K562 (cell line): ENCODE results near the gene PRRT2. TPM values are rescaled to one million over a fixed set of nuclear protein-coding genes. Genes with fewer than 3 reads are reported as not detected.

Experiments used
- CBX3 ChIP-seq, 2 experiments: IDR thresholded peaks; 1 replicate in 1 of 2; 2 replicates in 1 of 2; pipeline ENCODE4 v1.6.1; 2012; ENCODE audit warnings: inconsistent platforms in 2 of 2, low read length in 2 of 2, borderline replicate concordance in 1 of 2, control low read depth in 1 of 2
- COPS2 ChIP-seq: fragments of 450-650 bp; conservative IDR thresholded peaks from 2 replicates; pipeline ENCODE4 v1.6.1; 2016; ENCODE audit warnings: mild to moderate bottlenecking, moderate library complexity
- ESRRB ChIP-seq: fragments of 250-450 bp; sonication (Bioruptor Pico); IDR thresholded peaks from 2 replicates; pipeline ENCODE4 v1.5.0; 2020; ENCODE audit warnings: mild to moderate bottlenecking, moderate library complexity, borderline replicate concordance
- NFIX ChIP-seq: fragments of 250-450 bp; sonication (Bioruptor Pico); IDR thresholded peaks from 2 replicates; pipeline ENCODE4 v1.4.0; 2020; ENCODE audit warnings: low read depth, mild to moderate bottlenecking, moderate library complexity
- SMARCB1 ChIP-seq: IDR thresholded peaks from 2 replicates; pipeline ENCODE4 v1.6.1; 2011; ENCODE audit warnings: improper control_type of control experiment, low read depth; ENCODE audit not compliant: insufficient read length
- SRSF3 ChIP-seq: fragments of 200-400 bp; formaldehyde crosslinking; IDR thresholded peaks from 2 replicates; pipeline ENCODE4 v1.6.1; 2016; ENCODE audit warnings: mild to moderate bottlenecking, low read length, moderate library complexity; ENCODE audit not compliant: insufficient read depth
- ZNF75A ChIP-seq: fragments of 450-650 bp; formaldehyde crosslinking; IDR thresholded peaks from 2 replicates; pipeline ENCODE4 v1.4.0; 2020; ENCODE audit warnings: mild to moderate bottlenecking
- polyA plus RNA-seq, 8 experiments: library from polyadenylated mRNA; depleted of rRNA in 4 of 8; stranded (reverse) in 5 of 8; unstranded in 3 of 8; fragments of >200 nt; fragmentation: Nextera tagmentation in 2 of 8; fragmentation: Illumina TruSeq in 1 of 8; extraction: Ambion mirVana in 2 of 8; extraction: Trizol in 1 of 8; gene quantifications; 2 replicates each; pipeline versions ENCODE4 v1.2.1 to v1.2.3, GENCODE V29; 2011 to 2014; ENCODE audit warnings: inconsistent platforms in 1 of 8, missing spikeins in 1 of 8
- total RNA-seq, 7 experiments: library from RNA; depleted of rRNA in 6 of 7; stranded (reverse); fragments of >200 nt in 6 of 7; fragmentation: Illumina TruSeq in 2 of 7; extraction: Trizol in 2 of 7; gene quantifications; 2 replicates each; pipeline versions ENCODE4 v1.2.1 to v1.2.3, GENCODE V29; 2011 to 2021; ENCODE audit warnings: low replicate concordance in 1 of 7
- TF ChIP-seq, protein P1 (sequence below): fragments of 450-650 bp; IDR thresholded peaks from 2 replicates; pipeline ENCODE4 v1.6.1; 2016; ENCODE audit warnings: mild to moderate bottlenecking, moderate library complexity
- TF ChIP-seq, protein P2 (sequence below): fragments of 250-450 bp; sonication (Bioruptor Pico); IDR thresholded peaks from 2 replicates; pipeline ENCODE4 v1.6.1; 2021; ENCODE audit warnings: mild to moderate bottlenecking
- TF ChIP-seq, protein P3 (sequence below): fragments of 250-450 bp; sonication (Bioruptor Pico); IDR thresholded peaks from 2 replicates; pipeline ENCODE4 v1.5.0; 2020; ENCODE audit warnings: mild to moderate bottlenecking

Gene PRRT2
- total and polyA plus RNA-seq, 9 of the 15 experiments (the other 6 are each of a cell fraction or from before 2014, with no cell fraction given), result 0.11 to 1.0 (median 0.42) TPM; not detected in 2

DNA sequence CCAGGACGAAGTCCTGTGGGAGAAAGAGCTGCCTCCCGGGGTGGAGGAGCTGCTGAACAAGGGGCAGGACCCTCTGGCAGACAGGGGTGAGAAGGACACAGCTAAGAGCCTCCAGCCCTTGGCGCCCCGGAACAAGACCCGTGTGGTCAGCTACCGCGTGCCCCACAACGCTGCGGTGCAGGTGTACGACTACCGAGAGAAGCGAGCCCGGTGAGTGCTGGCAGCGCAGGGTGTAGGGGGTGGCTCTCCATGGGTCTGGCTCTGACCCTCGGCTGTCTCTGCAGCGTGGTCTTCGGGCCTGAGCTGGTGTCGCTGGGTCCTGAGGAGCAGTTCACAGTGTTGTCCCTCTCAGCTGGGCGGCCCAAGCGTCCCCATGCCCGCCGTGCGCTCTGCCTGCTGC lies 29.6 kb downstream of the PRRT2 start (continued):
- TF ChIP-seq, protein P1, sequence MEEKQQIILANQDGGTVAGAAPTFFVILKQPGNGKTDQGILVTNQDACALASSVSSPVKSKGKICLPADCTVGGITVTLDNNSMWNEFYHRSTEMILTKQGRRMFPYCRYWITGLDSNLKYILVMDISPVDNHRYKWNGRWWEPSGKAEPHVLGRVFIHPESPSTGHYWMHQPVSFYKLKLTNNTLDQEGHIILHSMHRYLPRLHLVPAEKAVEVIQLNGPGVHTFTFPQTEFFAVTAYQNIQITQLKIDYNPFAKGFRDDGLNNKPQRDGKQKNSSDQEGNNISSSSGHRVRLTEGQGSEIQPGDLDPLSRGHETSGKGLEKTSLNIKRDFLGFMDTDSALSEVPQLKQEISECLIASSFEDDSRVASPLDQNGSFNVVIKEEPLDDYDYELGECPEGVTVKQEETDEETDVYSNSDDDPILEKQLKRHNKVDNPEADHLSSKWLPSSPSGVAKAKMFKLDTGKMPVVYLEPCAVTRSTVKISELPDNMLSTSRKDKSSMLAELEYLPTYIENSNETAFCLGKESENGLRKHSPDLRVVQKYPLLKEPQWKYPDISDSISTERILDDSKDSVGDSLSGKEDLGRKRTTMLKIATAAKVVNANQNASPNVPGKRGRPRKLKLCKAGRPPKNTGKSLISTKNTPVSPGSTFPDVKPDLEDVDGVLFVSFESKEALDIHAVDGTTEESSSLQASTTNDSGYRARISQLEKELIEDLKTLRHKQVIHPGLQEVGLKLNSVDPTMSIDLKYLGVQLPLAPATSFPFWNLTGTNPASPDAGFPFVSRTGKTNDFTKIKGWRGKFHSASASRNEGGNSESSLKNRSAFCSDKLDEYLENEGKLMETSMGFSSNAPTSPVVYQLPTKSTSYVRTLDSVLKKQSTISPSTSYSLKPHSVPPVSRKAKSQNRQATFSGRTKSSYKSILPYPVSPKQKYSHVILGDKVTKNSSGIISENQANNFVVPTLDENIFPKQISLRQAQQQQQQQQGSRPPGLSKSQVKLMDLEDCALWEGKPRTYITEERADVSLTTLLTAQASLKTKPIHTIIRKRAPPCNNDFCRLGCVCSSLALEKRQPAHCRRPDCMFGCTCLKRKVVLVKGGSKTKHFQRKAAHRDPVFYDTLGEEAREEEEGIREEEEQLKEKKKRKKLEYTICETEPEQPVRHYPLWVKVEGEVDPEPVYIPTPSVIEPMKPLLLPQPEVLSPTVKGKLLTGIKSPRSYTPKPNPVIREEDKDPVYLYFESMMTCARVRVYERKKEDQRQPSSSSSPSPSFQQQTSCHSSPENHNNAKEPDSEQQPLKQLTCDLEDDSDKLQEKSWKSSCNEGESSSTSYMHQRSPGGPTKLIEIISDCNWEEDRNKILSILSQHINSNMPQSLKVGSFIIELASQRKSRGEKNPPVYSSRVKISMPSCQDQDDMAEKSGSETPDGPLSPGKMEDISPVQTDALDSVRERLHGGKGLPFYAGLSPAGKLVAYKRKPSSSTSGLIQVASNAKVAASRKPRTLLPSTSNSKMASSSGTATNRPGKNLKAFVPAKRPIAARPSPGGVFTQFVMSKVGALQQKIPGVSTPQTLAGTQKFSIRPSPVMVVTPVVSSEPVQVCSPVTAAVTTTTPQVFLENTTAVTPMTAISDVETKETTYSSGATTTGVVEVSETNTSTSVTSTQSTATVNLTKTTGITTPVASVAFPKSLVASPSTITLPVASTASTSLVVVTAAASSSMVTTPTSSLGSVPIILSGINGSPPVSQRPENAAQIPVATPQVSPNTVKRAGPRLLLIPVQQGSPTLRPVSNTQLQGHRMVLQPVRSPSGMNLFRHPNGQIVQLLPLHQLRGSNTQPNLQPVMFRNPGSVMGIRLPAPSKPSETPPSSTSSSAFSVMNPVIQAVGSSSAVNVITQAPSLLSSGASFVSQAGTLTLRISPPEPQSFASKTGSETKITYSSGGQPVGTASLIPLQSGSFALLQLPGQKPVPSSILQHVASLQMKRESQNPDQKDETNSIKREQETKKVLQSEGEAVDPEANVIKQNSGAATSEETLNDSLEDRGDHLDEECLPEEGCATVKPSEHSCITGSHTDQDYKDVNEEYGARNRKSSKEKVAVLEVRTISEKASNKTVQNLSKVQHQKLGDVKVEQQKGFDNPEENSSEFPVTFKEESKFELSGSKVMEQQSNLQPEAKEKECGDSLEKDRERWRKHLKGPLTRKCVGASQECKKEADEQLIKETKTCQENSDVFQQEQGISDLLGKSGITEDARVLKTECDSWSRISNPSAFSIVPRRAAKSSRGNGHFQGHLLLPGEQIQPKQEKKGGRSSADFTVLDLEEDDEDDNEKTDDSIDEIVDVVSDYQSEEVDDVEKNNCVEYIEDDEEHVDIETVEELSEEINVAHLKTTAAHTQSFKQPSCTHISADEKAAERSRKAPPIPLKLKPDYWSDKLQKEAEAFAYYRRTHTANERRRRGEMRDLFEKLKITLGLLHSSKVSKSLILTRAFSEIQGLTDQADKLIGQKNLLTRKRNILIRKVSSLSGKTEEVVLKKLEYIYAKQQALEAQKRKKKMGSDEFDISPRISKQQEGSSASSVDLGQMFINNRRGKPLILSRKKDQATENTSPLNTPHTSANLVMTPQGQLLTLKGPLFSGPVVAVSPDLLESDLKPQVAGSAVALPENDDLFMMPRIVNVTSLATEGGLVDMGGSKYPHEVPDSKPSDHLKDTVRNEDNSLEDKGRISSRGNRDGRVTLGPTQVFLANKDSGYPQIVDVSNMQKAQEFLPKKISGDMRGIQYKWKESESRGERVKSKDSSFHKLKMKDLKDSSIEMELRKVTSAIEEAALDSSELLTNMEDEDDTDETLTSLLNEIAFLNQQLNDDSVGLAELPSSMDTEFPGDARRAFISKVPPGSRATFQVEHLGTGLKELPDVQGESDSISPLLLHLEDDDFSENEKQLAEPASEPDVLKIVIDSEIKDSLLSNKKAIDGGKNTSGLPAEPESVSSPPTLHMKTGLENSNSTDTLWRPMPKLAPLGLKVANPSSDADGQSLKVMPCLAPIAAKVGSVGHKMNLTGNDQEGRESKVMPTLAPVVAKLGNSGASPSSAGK, result no peak
- no peak for TF ChIP-seq COPS2
- no peak for TF ChIP-seq SRSF3
- no peak for TF ChIP-seq ESRRB (CRISPR knock-in tag)
- no peak for TF ChIP-seq CBX3 (IDR thresholded peaks at IDR 0.05; ENCODE audit: borderline replicate concordance in 1 of 2, low read length in 2 of 2)
- TF ChIP-seq ZNF75A (CRISPR knock-in tag), result no peak
- TF ChIP-seq, protein P2, sequence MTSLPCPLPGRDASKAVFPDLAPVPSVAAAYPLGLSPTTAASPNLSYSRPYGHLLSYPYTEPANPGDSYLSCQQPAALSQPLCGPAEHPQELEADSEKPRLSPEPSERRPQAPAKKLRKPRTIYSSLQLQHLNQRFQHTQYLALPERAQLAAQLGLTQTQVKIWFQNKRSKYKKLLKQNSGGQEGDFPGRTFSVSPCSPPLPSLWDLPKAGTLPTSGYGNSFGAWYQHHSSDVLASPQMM (CRISPR knock-in tag), result no peak
- TF ChIP-seq SMARCB1, result no peak
- TF ChIP-seq, protein P3, sequence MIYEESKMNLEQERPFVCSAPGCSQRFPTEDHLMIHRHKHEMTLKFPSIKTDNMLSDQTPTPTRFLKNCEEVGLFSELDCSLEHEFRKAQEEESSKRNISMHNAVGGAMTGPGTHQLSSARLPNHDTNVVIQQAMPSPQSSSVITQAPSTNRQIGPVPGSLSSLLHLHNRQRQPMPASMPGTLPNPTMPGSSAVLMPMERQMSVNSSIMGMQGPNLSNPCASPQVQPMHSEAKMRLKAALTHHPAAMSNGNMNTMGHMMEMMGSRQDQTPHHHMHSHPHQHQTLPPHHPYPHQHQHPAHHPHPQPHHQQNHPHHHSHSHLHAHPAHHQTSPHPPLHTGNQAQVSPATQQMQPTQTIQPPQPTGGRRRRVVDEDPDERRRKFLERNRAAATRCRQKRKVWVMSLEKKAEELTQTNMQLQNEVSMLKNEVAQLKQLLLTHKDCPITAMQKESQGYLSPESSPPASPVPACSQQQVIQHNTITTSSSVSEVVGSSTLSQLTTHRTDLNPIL (CRISPR knock-in tag), result no peak
- no peak for TF ChIP-seq NFIX (CRISPR knock-in tag)
